GM18519 (cell line): ENCODE results near the gene RPH3AL.
"Not testable (repeated sequence)": the region's sequence is repeated elsewhere in the genome, so short reads cannot be mapped to it uniquely, and the experiment has no call there.

Experiments
- ATAC-seq: cut with Tn5 transposase; IDR thresholded peaks from one replicate; pipeline ENCODE4 v1.9.1; 2021; ENCODE audit warnings: mild to moderate bottlenecking, moderate library complexity; ENCODE audit not compliant: unreplicated experiment, low FRiP score

RPH3AL gene

DNA sequence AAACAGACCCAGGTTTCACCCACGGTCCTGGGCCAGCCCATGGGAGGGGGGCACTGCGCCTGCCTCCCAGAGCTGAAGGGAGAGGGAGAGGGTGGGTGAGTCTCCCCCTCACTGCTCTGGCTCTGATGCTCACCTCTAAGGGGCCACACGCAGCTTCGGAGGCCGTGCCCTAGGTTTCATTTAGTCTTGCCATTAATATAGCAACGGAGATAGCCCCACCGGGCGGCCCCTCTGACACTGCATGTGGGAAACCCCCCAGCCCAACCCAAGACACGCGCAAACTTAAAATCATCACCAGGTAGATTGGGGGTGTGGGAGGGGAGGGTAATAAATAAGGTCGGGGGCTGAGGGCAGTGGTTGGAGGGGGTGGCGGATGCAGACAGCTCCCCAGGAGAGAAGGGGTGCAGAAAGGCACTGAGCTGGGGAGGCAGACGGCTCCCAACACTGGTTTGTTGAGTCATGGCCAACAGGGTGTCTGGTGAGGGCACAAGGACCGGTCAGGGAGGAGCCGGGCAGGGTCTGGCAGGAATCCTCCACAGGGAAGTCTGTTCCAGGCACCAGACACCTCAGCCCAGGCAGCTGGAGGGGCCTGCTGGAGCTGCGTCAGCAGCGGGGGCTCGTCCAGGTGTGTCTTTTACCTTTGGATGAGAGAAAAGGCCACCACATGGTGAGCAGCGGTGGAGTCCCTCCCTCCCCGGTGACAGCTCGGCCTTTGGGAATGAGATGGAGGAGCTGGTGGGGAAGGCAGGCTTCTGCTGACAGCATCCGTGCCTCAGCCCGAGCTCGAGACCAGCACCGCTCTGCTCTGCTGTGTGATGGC is 139.1 kb downstream of the RPH3AL start:
- ATAC-seq: no peak

DNA sequence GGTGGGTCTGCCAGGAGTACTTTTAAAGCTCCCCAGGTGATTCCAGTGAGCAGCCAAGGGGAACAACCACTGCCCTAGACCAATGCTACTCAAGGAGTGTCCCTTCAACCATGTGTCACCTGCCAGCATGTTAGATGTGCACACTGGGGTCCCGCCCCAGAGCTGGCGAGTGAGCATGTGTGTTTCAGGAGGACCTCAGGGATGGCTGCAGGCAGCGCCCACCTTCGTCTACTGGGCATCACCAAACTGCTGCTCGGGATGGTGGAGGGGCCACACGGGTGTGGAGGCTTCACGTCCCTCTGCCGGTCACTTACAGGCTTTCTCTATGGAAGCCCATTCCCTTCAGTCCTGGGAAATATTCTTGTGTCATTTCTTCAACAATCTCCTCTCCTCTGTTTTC is 142.2 kb downstream of the RPH3AL start:
- ATAC-seq: no peak

- ATAC-seq: no peak
These were observed 144.2 kb downstream of the RPH3AL start for GRCh38 chr17:208429-208828.

DNA sequence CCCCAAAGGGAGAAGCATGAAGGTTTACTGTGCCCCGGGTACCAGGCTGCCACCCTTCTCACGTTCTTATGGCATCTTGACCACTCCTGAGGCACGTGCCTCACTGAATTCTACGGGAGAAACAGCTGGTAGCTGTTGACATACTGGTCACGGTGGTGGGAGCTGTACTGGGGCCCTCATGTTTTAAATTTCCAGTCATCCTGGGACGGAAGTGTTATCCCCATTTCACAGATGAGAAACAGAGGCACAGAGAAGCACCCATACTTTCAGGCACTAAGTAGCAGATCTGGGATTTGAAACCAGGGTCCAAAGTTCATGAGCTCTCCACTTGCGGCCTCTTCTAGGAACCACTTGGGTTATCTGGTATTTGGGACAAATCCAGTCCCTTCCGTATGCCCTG is 144.8 kb downstream of the RPH3AL start:
- ATAC-seq: no peak

- no peak for ATAC-seq
These were observed 145.6 kb downstream of the RPH3AL start for GRCh38 chr17:206941-207560.

DNA sequence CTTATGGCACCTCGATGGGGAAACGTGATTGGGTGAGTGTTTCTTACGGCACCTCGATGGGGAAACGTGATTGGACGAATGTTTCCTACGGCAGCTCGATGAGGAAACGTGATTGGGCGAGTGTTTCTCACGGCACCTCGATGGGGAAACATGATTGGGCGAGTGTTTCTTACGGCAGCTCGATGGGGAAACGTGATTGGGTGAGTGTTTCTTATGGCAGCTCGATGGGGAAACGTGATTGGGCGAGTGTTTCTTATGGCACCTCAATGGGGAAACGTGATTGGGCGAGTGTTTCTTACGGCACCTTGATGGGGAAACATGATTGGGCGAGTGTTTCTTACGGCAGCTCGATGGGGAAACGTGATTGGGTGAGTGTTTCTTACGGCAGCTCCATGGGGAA is 146.1 kb downstream of the RPH3AL start:
- not testable (repeated sequence) for ATAC-seq

- no peak for ATAC-seq
These were observed 146.8 kb downstream of the RPH3AL start for GRCh38 chr17:205817-206216.

DNA sequence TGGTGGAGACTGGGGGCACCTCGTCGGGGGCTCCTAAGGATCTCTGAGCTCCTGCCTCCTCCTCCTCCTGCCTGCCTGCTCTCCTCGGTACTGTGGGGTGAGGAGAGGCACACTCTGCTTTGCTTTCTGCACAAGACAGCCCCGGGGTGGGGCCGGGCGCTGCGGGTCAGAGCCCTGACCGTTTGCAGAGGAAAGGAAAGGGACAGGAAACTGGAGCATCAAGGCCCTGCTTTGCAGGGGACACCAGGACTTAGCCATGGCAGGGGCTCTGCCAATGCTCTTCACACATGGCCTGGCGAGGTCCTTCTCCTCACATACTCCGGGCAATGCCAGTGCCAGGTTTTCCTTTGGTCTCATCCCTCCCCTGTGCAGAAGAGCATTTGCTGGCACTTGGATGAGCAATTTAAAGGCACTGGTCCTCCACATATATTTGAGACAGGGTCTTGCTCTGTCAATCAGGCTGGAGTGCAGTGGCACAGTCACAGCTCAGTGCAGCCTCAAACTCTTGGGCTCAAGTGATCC is 147.4 kb downstream of the RPH3AL start:
- no peak for ATAC-seq

DNA sequence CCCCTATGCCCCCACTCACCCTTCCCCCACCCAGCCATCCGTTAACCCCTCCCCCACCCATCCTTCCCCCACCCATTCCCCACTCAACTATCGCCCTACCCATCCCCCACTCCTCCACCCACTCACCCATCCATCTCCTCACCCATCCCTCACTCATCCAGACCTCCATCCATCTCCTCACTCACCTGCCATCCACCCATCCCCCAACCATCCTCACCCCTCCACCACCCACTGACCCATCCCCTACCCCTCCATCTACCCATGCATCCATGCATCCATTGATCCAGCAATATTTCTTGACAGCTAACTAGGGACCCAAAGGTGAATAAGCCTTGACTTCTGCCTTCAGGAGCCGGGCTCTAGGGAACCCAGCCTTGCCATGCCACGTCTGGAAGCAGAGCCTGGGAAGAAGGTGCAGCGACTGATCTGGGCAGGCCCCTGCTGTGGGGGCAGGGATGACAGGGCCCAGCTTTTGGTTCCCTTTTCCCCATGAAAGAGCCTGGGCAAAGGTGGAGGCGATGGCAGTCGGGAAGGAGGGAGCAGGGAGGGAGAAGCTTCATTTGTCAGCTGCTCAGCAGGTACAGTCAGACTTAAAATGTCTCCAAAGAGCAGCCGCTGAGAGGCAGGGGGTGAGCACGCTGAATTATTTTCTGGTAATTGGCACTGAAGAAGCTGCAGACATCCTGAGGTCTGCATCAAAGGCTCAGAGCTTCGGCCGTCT is 148.0 kb downstream of the RPH3AL start:
- no peak for ATAC-seq

DNA sequence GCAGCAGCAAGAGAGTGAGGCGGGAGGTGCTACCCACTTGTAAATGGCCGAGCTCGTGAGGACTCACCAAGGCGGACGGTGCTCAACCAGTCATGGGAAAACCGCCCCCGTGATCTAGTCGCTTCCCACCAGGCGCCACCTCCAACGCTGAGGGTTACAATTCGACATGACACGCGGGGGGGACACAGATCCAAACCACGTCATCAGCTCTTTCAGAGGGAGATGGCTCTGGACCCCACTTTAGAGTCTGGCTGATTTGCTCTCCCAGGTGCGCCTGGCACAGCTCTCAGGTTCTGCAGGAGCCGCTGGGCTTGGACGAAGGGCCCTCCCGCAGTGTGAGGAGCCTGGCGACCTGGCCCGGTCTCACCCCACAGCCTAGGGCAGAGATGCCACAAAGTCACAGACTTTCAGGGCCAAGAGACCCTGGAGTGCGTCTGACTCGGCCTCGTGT is 150.1 kb downstream of the RPH3AL start:
- no peak for ATAC-seq

GRCh38 chr17:201736-202135 is 150.9 kb downstream of the RPH3AL start:
- ATAC-seq: not testable (repeated sequence)

DNA sequence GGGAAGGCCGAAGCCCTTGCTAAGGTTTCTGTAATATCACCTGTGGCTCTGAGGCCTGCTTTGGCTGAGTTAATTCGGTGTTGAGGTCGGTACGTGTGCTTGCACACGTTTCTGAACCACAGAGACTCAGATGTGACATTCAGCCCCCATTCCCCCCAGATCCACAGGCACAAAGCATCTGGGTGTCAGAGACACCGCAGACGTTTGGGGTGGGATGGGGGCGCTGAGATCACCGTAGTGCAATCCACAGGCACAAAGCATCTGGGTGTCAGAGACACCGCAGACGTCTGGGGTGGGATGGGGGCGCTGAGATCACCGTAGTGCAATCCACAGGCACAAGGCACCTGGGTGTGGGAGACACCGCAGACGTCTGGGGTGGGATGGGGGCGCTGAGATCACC is 151.3 kb downstream of the RPH3AL start:
- ATAC-seq: not testable (repeated sequence)

- ATAC-seq: no peak
These were observed 152.0 kb downstream of the RPH3AL start for GRCh38 chr17:200586-200985.

DNA sequence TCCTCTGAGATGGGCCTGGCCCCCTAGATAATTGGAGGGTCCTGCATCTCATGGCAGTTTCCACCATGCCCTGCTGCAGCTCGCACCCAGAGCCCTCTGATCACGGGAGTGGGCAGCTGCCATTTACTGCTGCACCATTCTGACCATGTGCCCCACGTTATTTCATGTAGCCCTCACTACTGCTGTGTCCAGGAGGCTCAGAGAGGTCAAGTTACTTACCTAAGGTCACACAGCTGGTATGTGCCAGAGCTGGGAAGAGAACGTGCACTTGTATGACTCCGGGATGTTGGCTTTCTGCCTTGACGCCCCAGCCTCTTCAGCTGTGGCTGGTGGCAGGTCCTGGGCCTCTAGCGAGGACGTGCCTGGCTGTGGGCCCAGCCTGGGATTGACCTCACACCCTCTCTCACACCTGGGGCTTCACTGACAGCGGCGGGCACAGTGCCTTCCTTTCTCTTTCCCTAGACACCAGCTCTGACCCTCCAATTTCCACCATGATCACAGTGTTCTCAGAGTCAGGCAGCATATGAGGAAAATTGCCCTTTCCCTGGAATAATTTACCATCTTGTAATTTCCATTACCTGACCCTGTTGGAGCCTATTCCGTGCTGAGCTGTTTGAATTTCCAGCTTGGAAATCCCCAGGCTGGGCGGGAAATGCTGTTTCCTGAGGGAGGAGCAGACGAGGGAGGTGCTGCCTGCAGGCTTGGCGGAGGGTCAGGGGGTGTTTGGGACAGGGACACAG is 152.6 kb downstream of the RPH3AL start:
- no peak for ATAC-seq

DNA sequence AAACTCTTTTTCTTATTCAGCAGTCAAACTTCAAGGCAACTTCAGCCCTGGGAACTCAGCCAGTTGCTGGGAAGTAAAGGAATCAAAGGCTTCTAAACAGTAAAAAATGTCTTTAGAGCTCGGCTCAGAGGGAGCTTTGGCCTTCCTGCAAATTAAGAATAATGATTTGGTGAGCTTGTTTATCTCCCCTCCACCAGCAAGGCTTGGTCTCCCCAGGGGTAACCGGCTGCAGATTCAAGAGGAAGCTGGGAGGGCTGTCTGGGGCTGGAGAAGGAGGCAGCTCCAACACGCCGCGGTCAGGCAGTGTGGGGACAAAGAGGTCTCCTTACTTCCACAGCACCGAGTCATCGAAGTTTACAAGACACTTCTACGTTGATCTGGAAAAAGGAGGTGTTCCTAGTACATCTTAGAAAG is 153.4 kb downstream of the RPH3AL start:
- ATAC-seq: no peak

DNA sequence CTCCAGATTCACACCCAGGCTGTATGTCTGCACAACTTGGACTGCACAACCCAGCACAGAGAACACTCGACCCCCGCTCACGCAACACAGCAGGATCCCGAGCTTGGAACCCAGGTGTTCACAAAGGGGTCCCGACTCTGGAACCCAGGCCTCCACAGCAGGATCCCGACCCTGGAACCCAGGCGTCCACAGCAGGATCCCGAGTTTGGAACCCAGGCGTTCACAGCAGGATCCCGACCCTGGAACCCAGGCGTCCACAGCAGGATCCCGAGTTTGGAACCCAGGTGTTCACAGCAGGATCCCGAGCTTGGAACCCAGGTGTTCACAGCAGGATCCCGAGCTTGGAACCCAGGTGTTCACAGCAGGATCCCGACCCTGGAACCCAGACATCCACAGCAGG is 154.4 kb downstream of the RPH3AL start:
- not testable (repeated sequence) for ATAC-seq

GRCh38 chr17:197352-197751 is 155.3 kb downstream of the RPH3AL start:
- ATAC-seq: no peak

- ATAC-seq: no peak
These were observed 157.6 kb downstream of the RPH3AL start for GRCh38 chr17:194828-195602.
